Measurements from ENCODE around the gene ELFN1. TPM values are rescaled to one million over a fixed set of nuclear protein-coding genes. Genes with fewer than 3 reads are reported as not detected.

The ELFN1 gene
- total and polyA plus RNA-seq, 9 of the 15 experiments (the other 6 are each of a cell fraction or from before 2014, with no cell fraction given), result 0.04 to 0.64 (median 0.18) TPM; not detected in 2

- no peak for ATAC-seq
Observed at GRCh38 chr7:1681581-1681980, 11.5 kb downstream of the ELFN1 start.

More at GRCh38 chr7:1681581-1681980, 11.5 kb downstream of the ELFN1 start:
- H3K9me1 ChIP-seq (ENCODE audit: control insufficient read depth, insufficient read depth, low read length), result no peaks in the 10 kb centered on the region
- no peak for FAIRE-seq
- no peaks in the 10 kb centered on the region for H3K9me3 ChIP-seq (replicated peaks; ENCODE audit: control insufficient read depth, insufficient read depth, low read depth, low read length)
- no peak for DNase-seq (ENCODE audit: extremely low read depth in 1 of 4, low spot score in 3 of 4)
- H2AFZ ChIP-seq (ENCODE audit: low read depth, low read length), result no peak overlapping the region
- peaks cover 23 to 38% of the 10 kb centered on the region in 2 experiments; a peak in 4 of 5 replicates for H3K27me3 ChIP-seq (ENCODE audit: control insufficient read depth in 2 of 2, insufficient read depth in 2 of 2, low read length in 2 of 2)
- intact Hi-C loops (cut with micrococcal nuclease), result no loop called here
- WGBS (ENCODE audit: insufficient coverage, low coverage, missing lambda C conversion rate), result 6% methylated on average over 9 of the region's 9 CpGs
- no TSS peak for BruUV-seq (replicated peaks)
- peaks cover 0 to 13% of the 10 kb centered on the region in 2 experiments; a peak in 2 of 5 replicates for H3K4me1 ChIP-seq (replicated peaks in 1 of 2; ENCODE audit: control insufficient read depth in 2 of 2, insufficient read depth in 2 of 2, low read length in 2 of 2)
- in situ Hi-C loops (cut with MboI), result no loop called here
- H3K9ac ChIP-seq (ENCODE audit: insufficient read depth in 1 of 2, low read depth in 2 of 2, low read length in 2 of 2), result no peak overlapping the region
- peaks cover 5% of the 10 kb centered on the region; the same call in 1 of the 2 replicates for H4K20me1 ChIP-seq (replicated peaks; ENCODE audit: control insufficient read depth, insufficient read depth, low read length)
- no peaks in the 10 kb centered on the region for H3K79me2 ChIP-seq (ENCODE audit: control insufficient read depth, insufficient read depth, low read length)
- no peak overlapping the region for H3K4me3 ChIP-seq
- POLR2A ChIA-PET, result no interaction called here
- no peak overlapping the region for H3K4me2 ChIP-seq (ENCODE audit: insufficient read depth, low read length)
- H3K36me3 ChIP-seq (ENCODE audit: control insufficient read depth, insufficient read depth, low read length), result no peaks in the 10 kb centered on the region
- TF ChIP-seq ZNF444 (CRISPR knock-in tag; IDR thresholded peaks at IDR 0.05) (no peak), ZNF584 (CRISPR knock-in tag; IDR thresholded peaks at IDR 0.05; ENCODE audit: low read depth) (no peak), POLR2H (tag; IDR thresholded peaks at IDR 0.05; ENCODE audit: low read depth) (no peak), ZNF589 (CRISPR knock-in tag; IDR thresholded peaks at IDR 0.05; ENCODE audit: low read depth) (no peak), HOMEZ (CRISPR knock-in tag; IDR thresholded peaks at IDR 0.05) (no peak), RHOXF2B (CRISPR knock-in tag; conservative IDR thresholded peaks at IDR 0.05) (no peak), BRD4 (IDR thresholded peaks at IDR 0.05) (no peak), SAFB (IDR thresholded peaks at IDR 0.05; ENCODE audit: borderline replicate concordance, low read depth, low read length) (no peak), CBX8 (IDR thresholded peaks at IDR 0.05; ENCODE audit: borderline replicate concordance, extremely low read depth, low read depth, low read length, poor library complexity, severe bottlenecking) (no peak), MTA3 (IDR thresholded peaks at IDR 0.05; ENCODE audit: borderline replicate concordance) (no peak), ESRRA (IDR thresholded peaks at IDR 0.05; ENCODE audit: borderline replicate concordance, low read depth) (no peak)
- CTCF ChIA-PET (ENCODE audit: low intra/inter-chr PET ratio), result no interaction called here
- no peak overlapping the region for H3K27ac ChIP-seq (ENCODE audit: extremely low read depth, low read depth, low read length)
